B cell (primary cell): ENCODE measurements around the gene KPNA6. TPM values are rescaled to one million over a fixed set of nuclear protein-coding genes. Genes with fewer than 3 reads are reported as not detected.

Experiments
- ATAC-seq: fragments of 200-7000 bp; cut with Tn5 transposase; one replicate; pipeline ENCODE4 v1.10.0; 2021; ENCODE audit warnings: low read depth, mild to moderate bottlenecking, moderate number of reproducible peaks, moderate library complexity
- CTCF ChIA-PET: fragments of 350-600 bp; sonication (Branson Sonifier 250); formaldehyde crosslinking; loops from one replicate; lab custom pipeline; 2021; ENCODE audit warnings: antibody characterized with exemption, inconsistent platforms; lab: Charles Lee
- POLR2A ChIA-PET: fragments of 350-600 bp; sonication (Branson Sonifier 250); formaldehyde crosslinking; loops from one replicate; lab custom pipeline; 2021; ENCODE audit warnings: antibody characterized with exemption; lab: Charles Lee
- DNase-seq: peaks from one replicate; pipeline ENCODE4 v3.0.0; 2013
- H2AFZ ChIP-seq: 2 replicates; pipeline ENCODE4 v1.6.1; 2012; ENCODE audit warnings: mild to moderate bottlenecking, low read depth, low read length; ENCODE audit not compliant: insufficient read depth, poor library complexity, severe bottlenecking
- H3K27ac ChIP-seq, 2 donors: 1 replicate in 1 of 2; 2 replicates in 1 of 2; pipeline ENCODE4 v1.5.1; 2012 to 2013; ENCODE audit warnings: low read length in 2 of 2, mild to moderate bottlenecking in 2 of 2, moderate library complexity in 1 of 2
- H3K27me3 ChIP-seq, 4 experiments: fragments of 200-600 bp in 1 of 4; sonication (generic) in 1 of 4; replicated peaks in 1 of 4; 1 replicate in 2 of 4; 2 replicates in 2 of 4; pipeline versions ENCODE4 v1.6.1 to v1.7.0; 2013 to 2016; ENCODE audit warnings: low read length in 3 of 4, mild to moderate bottlenecking in 2 of 4, mixed read lengths in 1 of 4, moderate library complexity in 1 of 4; ENCODE audit not compliant: insufficient read depth in 4 of 4, control insufficient read depth in 3 of 4; ENCODE audit errors: control extremely low read depth in 1 of 4
- H3K36me3 ChIP-seq, 2 experiments: replicated peaks in 1 of 2; 1 replicate in 1 of 2; 2 replicates in 1 of 2; pipeline versions ENCODE4 v1.6.1 to v1.7.1; 2013; ENCODE audit warnings: low read length in 1 of 2; ENCODE audit not compliant: insufficient read depth in 2 of 2, control insufficient read depth in 1 of 2; ENCODE audit errors: control extremely low read depth in 1 of 2, extremely low read depth in 1 of 2
- H3K4me1 ChIP-seq, 2 donors: fragments of 200-600 bp in 1 of 2; sonication (generic) in 1 of 2; 1 replicate in 1 of 2; 2 replicates in 1 of 2; pipeline versions ENCODE4 v1.5.1 to v1.6.1; 2013 to 2017; ENCODE audit warnings: low read length in 2 of 2; ENCODE audit not compliant: control insufficient read depth in 2 of 2, insufficient read depth in 2 of 2
- H3K4me2 ChIP-seq: replicated peaks from 2 replicates; pipeline ENCODE3; 2012; ENCODE audit warnings: mild to moderate bottlenecking, low read depth, low read length; ENCODE audit not compliant: poor library complexity, severe bottlenecking
- H3K4me3 ChIP-seq, 5 experiments: fragments of 200-600 bp in 1 of 5; sonication (generic) in 1 of 5; 1 replicate in 3 of 5; 2 replicates in 2 of 5; pipeline versions ENCODE4 v1.5.1 to v1.7.0; 2011 to 2016; ENCODE audit warnings: low read length in 4 of 5, mild to moderate bottlenecking in 4 of 5, low read depth in 2 of 5, control low read depth in 1 of 5, moderate library complexity in 1 of 5; ENCODE audit not compliant: insufficient read depth in 1 of 5; ENCODE audit errors: control extremely low read depth in 1 of 5, extremely low read depth in 1 of 5
- H3K79me2 ChIP-seq: fragments of 200-600 bp; sonication (generic); one replicate; pipeline ENCODE4 v1.6.0; 2016; ENCODE audit warnings: low read length; ENCODE audit not compliant: control insufficient read depth, insufficient read depth
- H3K9ac ChIP-seq: fragments of 200-600 bp; sonication (generic); 2 replicates; pipeline ENCODE4 v1.6.1; 2017; ENCODE audit warnings: mild to moderate bottlenecking, low read length, moderate library complexity
- H3K9me3 ChIP-seq, 3 donors: one replicate each; pipeline versions ENCODE4 v1.6.1 to v1.7.1; 2013; ENCODE audit warnings: low read length in 2 of 3; ENCODE audit not compliant: control insufficient read depth in 2 of 3, insufficient read depth in 1 of 3; ENCODE audit errors: control extremely low read depth in 1 of 3
- H4K20me1 ChIP-seq: 2 replicates; pipeline ENCODE4 v1.6.0; 2012; ENCODE audit warnings: mild to moderate bottlenecking, low read length; ENCODE audit not compliant: insufficient read depth, control insufficient read depth, poor library complexity, severe bottlenecking
- H3K27ac Mint-ChIP-seq: one replicate; pipeline ENCODE4 v1.8.0; 2021; ENCODE audit warnings: mixed read lengths
- H3K27me3 Mint-ChIP-seq: one replicate; pipeline ENCODE4 v1.8.0; 2021; ENCODE audit warnings: mixed read lengths
- H3K4me1 Mint-ChIP-seq: one replicate; pipeline ENCODE4 v1.8.0; 2021; ENCODE audit warnings: mixed read lengths
- H3K4me3 Mint-ChIP-seq: one replicate; pipeline ENCODE4 v1.8.0; 2021; ENCODE audit warnings: mixed read lengths
- H3K9me3 Mint-ChIP-seq: one replicate; pipeline ENCODE4 v1.8.0; 2022; ENCODE audit warnings: mixed read lengths; ENCODE audit not compliant: insufficient read depth
- EZH2 ChIP-seq: IDR thresholded peaks from 2 replicates; pipeline ENCODE4 v1.6.1; 2012; ENCODE audit warnings: borderline replicate concordance, low read depth, mild to moderate bottlenecking, moderate library complexity, low read length; ENCODE audit not compliant: insufficient read depth, poor library complexity, severe bottlenecking
- WGBS: methylation state at CpG from one replicate; pipeline ENCODE4 v1.1.5; 2013; ENCODE audit warnings: missing lambda C conversion rate; ENCODE audit not compliant: insufficient coverage; 5-methylcytosine and 5-hydroxymethylcytosine counted together
- intact Hi-C: fragments of 100-400 bp; cut with micrococcal nuclease; formaldehyde crosslinking; loops from one replicate; pipeline ENCODE4 v1.10.0; 2022
- polyA plus RNA-seq: library from polyadenylated mRNA; depleted of rRNA; stranded (reverse); fragments of >200 nt; gene quantifications from 2 replicates; pipeline ENCODE4 v1.2.3, GENCODE V29; 2012
- total RNA-seq, 2 donors: library from RNA; stranded (reverse); fragments of 120-200 nt in 1 of 2; gene quantifications; 1 replicate in 1 of 2; 2 replicates in 1 of 2; pipeline versions ENCODE4 v1.2.3 to v1.2.4, GENCODE V29; 2013 to 2022
- TF ChIP-seq, protein P1 (sequence below): fragments of 200-600 bp; IDR thresholded peaks from one replicate; pipeline ENCODE4 v1.8.0; 2022; ENCODE audit warnings: antibody characterized with exemption, mild to moderate bottlenecking

The KPNA6 gene
- total and polyA plus RNA-seq, 2 donors (not counting 1 experiment from before 2014, with no cell fraction given): 14.0 to 49.9 TPM

DNA sequence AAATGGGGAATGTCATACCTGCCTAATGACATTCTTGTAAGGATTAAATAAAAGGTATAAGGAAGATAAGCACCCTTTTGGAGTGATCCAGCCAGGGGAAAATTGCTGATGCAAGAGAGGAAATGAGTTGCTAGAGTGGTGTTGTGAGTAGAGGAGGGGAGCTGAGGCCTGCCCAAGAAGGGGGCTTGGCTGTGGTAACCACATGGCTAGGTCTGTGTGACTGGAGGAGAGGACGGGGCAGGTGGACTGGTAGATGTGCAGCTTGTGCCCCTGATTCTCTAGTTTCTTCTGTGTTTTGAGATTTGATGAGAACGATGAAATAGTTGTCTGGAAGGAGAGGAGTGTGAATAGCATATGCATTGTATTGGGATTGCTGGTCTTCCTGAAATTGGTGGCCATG is 78.2 kb downstream of the KPNA6 start:
- POLR2A ChIA-PET: interaction anchor here (0.5 kb wide), 1 partner anchor 66 kb away, joined by 6 read pairs; no protein-coding TSS in a partner anchor
- intact Hi-C loops: no loop called here
- no peak for ATAC-seq

DNA sequence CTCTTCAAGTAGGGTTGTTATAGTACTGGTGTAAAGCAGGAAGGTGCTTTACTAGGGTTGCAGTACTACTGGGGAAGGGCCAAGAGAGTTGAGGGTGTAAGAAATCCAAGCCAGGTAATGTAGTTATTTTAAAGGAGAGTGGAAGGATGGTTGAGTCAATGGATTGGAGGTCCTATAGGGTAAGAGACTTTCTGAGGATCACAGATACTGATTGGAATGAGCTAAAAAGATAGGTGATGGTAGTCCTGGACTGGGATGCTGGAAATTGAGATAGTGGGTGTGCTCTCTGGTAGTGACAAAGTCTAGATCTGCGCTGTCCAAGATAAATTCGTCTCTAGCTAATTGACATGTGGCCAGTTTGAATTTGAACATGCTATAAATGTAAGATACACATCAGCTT is 78.6 kb downstream of the KPNA6 start:
- POLR2A ChIA-PET: interaction anchor here (0.5 kb wide), 1 partner anchor 66 kb away, joined by 6 read pairs; no protein-coding TSS in a partner anchor
- Histone ChIP-seq H3K4me3 (no peak overlapping the region), H3K4me2 (no peak overlapping the region), H3K9me3 (no peaks in the 10 kb centered on the region), H4K20me1 (peaks cover 39% of the 10 kb centered on the region), H3K27me3 (no peaks in the 10 kb centered on the region), H3K36me3 (peaks cover 0 to 71% of the 10 kb centered on the region in 2 experiments), H3K27ac (no peak overlapping the region), H3K79me2 (peaks cover 50% of the 10 kb centered on the region), H3K9ac (no peak overlapping the region), H2AFZ (no peak overlapping the region), H3K4me1 (peaks cover 3 to 8% of the 10 kb centered on the region in 2 donors)
- intact Hi-C loops: no loop called here
- peaks cover 22% of the 10 kb centered on the region for H3K4me1 Mint-ChIP-seq
- H3K9me3 Mint-ChIP-seq: no peaks in the 10 kb centered on the region
- DNase-seq: no peak
- WGBS: no CpG with 5 or more reads among the region's 2 CpGs
- no peaks in the 10 kb centered on the region for H3K27me3 Mint-ChIP-seq
- TF ChIP-seq, protein P1, sequence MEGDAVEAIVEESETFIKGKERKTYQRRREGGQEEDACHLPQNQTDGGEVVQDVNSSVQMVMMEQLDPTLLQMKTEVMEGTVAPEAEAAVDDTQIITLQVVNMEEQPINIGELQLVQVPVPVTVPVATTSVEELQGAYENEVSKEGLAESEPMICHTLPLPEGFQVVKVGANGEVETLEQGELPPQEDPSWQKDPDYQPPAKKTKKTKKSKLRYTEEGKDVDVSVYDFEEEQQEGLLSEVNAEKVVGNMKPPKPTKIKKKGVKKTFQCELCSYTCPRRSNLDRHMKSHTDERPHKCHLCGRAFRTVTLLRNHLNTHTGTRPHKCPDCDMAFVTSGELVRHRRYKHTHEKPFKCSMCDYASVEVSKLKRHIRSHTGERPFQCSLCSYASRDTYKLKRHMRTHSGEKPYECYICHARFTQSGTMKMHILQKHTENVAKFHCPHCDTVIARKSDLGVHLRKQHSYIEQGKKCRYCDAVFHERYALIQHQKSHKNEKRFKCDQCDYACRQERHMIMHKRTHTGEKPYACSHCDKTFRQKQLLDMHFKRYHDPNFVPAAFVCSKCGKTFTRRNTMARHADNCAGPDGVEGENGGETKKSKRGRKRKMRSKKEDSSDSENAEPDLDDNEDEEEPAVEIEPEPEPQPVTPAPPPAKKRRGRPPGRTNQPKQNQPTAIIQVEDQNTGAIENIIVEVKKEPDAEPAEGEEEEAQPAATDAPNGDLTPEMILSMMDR: no peak
- no peak for TF ChIP-seq EZH2
- H3K27ac Mint-ChIP-seq: no peak overlapping the region
- ATAC-seq: no peak
- CTCF ChIA-PET: interaction anchor here (0.7 kb wide), 1 partner anchor 29 kb away, joined by 5 read pairs; no protein-coding TSS in a partner anchor
- no peak overlapping the region for H3K4me3 Mint-ChIP-seq

More for the DNA sequence above, 78.2 kb downstream of the KPNA6 start:
- 100% methylated on average over 2 of the region's 2 CpGs for WGBS
- Histone ChIP-seq H3K27me3 (no peaks in the 10 kb centered on the region), H3K4me1 (peaks cover 7 to 12% of the 10 kb centered on the region in 2 donors), H4K20me1 (peaks cover 44% of the 10 kb centered on the region), H3K27ac (no peak overlapping the region), H3K4me2 (no peak overlapping the region), H3K9me3 (no peaks in the 10 kb centered on the region), H2AFZ (no peak overlapping the region), H3K9ac (no peak overlapping the region), H3K79me2 (peaks cover 54% of the 10 kb centered on the region), H3K36me3 (peaks cover 0 to 70% of the 10 kb centered on the region in 2 experiments), H3K4me3 (no peak overlapping the region)
- TF ChIP-seq EZH2: no peak
- TF ChIP-seq, protein P1: no peak
- Mint-ChIP-seq H3K27ac (no peak overlapping the region), H3K9me3 (no peaks in the 10 kb centered on the region), H3K4me3 (no peak overlapping the region), H3K4me1 (peaks cover 27% of the 10 kb centered on the region), H3K27me3 (no peaks in the 10 kb centered on the region)
- DNase-seq: no peak
- CTCF ChIA-PET: no interaction called here
